Fibroblast of skin of scalp (primary cell): ENCODE results near the gene MRGPRG.

Experiments
- DNase-seq: peaks from one replicate; pipeline ENCODE4 v3.0.0-alpha.2; 2013

The MRGPRG gene

DNA sequence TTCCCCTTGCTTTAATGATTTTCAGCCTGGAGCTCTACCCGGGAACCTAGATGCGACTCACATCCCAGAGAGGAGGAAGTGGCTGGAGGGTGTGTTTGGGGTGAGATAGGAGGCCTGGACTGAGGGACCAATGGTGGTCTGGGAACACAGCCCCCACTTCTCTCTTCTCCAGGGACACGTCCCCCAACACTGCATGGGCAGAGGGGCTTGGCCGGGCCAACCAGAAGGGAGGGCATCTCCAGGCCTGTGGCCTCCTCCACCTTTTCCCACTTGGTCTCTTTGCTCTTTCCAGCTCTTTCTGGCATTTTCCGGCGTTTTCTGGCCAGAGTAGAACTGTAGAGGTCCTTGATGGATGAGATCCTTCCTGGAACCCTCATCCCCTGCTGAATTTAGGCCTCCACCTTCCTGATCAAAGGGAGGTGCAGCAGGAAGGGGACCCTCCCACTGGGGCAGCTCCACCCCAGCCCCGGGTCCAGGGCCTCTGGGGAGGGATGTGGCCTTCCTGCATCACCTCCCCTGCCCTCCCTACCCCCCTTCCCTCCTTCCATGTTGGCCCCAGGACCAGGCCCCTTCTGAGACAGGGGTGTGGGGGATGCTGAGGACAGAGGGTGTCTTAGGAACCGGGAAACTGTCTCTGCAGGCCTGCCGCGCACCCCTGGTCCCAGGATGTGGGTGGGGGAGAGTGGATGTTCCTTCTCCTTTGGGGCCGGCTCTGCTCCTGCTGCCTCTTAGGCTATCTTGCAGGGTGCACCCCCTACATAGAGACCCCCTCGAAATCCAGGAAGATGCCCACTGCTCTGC is 24.4 kb downstream of the MRGPRG start:
- no peak for DNase-seq

DNA sequence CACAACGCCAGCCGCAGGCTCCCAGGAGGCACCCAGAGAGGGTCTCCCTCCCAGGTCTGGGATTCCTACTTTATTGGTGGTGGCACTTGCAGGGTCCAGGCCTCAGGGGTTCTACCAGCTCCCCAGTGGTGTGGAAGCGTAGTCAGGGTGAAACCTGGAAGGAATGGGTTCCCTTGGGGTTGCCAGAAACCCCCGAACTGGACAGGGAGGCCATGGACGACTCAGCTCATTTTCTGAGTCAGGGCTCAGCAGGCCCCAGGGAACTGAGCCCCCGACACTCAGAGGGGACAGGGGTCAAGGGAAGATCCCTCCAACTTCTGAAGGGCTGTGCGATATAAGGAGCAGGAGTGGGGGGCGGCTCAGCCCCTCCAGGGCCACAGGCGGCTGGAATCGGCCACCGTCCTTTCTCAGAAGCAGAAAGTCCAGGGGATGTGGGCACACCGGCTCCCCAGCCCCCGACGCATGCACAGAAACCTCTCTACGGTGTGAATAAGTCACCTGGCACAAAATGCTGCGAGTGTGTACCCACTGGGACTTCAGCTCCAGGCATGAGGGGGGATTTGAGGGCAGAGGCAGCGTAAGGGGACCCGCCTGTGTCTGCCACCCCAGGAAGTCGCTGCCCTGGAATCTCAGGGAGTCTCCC is 25.1 kb downstream of the MRGPRG start:
- DNase-seq = no peak

DNA sequence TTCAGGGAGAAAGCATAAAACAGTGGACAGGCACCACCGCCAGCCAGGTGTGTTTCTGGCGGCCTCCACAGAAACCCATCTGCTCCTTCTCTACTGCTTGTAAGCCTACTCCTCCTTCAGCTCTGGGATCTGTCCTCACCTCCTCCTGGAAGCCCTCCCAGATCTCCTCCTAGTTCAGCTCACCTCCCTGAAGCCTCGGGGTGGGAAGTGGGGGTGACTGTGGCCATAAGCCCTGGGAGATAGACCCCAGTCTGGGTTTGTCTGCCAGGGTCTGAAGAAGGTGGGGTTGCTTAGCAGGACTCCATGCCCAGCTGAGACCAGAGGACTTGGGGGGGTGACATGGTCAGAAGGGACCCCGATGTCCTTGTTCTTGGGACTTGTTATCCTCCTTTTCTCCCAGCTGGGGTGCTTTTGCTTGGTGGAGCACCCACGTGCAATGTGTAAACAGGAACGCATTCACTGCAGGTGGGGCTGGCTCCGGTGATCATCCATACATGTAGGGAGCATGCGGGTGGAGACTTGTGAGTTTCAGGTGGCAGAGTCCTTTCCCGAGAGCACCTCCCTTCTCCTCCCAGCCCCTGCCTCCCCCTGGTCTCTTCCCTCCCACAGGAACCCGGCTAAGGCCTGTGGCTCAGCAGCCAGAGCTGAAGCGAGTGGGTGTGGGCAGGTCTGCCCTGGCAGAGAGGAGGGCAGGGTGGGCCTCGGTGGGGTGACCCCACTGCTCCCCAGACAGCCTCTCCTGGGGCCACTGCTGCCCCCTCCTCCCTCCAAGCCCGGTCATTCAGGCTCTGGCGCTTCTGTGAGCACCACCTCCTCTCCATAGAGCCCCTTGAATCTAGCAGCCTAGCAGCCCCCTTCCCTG is 25.9 kb downstream of the MRGPRG start:
- DNase-seq = no peak

DNA sequence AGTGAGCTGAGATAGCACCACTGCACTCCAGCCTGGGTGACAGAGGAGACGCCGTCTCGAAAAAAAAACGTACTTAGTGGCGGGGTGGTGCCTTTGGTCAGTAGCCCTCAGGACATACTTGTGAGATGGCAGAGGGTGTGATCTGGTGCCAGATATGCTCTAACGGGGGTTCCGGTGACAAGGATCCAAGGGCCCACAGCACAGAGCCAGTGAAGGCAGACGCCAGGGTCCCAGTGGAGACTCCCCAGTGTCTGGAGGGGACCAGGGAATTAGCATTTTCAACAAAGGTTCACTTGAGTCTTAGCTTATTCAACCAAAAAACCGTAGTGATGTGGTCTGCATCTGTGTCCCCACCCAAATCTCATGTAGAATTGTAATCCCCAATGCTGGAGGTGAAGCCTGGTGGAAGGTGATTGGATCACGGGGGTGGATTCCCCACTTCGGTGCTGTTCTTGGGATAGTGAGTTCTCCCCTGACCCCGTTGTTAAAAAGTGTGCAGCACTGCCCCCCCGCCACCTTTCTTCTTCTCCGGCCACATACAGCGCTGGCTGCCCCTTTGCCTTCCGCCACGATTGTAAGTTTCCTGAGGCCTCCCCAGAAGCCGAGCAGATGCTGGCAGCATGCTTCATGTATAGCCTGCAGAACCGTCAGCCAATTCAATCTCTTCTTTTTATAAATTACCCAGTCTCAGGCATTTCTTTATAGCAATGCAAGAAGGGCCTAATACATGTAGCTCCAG is 26.9 kb downstream of the MRGPRG start:
- no peak for DNase-seq

DNA sequence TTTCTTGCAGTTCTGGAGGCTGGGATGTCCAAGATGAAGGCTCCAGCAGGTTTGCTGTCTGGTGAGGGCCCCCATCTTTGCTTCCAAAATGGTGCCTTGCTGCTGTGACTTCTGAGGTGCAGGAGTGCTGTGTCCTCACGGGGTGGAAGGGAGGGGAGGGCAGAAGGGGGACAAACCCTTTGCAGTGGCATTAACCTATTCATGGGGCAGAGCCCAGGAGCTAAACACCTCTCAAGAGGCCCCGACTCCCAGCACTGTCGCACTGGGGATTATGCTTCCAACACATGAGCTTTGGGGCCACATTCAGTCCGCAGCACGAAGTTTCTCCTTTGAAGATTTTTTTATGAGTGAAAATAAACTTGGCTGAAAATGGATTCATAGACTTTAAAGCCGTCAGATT is 28.0 kb downstream of the MRGPRG start:
- no peak for DNase-seq

DNA sequence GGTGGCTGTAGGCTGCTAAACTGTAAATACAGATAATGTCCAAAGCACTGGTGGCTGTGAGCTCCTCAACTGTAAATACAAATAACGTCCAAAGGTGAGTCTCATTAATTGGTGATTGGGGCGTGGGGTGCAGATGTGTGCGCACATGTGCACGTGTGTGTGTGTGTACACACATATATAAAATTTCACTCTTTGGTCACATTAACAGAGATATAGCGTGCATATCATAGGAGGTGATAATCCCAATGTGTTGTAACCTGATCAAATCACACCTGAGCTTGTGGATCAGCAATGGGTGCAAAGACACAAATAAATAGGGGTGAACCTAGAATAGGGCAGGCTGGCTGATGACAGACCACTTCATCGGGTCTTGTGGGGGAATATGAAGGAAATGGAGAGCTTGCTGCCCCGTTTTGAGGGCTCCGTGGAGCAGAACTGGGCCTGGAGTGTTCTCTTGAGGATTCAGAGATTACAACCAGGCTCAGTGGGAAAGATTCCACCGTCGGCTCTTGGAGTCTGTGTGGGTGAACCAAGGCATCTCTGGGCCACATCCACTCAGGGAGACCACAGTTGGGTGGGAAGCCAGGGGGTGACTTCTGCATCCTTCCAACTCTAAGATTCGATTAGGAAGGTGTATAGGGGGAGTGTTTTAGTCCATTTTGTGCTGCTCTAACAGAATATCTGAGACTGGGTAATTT is 28.6 kb downstream of the MRGPRG start:
- no peak for DNase-seq

DNA sequence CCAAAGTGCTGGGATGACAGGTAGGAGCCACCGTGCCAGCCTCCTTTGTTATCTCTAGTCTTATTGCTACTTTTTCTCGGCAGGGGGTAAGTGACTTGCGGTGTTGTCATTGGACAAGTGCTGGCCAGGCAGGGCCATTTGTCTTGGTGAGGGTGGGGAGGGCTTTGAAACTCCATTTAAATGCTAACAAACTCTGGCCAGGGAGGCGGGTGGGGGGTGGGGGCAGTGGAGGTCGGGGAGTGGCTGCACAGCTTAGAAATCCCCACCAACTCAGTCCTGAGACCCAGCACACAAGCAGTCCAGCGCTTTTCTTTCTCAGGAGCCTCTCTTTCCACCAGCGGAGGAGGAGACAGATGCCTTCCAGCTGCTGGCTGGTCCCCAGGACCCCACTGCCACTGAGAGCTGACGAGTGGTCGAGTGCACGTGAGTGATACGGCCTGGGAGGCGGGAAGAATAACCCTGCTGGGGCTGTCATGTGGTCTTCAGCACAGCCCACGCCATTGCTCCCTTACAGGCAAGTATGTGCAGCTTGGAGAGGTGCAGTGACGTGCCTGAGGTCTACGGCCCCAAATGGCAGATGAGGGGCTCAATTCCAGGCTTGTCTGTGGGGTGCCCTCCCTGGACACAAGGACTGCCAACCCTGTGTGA is 29.3 kb downstream of the MRGPRG start:
- no peak for DNase-seq

DNA sequence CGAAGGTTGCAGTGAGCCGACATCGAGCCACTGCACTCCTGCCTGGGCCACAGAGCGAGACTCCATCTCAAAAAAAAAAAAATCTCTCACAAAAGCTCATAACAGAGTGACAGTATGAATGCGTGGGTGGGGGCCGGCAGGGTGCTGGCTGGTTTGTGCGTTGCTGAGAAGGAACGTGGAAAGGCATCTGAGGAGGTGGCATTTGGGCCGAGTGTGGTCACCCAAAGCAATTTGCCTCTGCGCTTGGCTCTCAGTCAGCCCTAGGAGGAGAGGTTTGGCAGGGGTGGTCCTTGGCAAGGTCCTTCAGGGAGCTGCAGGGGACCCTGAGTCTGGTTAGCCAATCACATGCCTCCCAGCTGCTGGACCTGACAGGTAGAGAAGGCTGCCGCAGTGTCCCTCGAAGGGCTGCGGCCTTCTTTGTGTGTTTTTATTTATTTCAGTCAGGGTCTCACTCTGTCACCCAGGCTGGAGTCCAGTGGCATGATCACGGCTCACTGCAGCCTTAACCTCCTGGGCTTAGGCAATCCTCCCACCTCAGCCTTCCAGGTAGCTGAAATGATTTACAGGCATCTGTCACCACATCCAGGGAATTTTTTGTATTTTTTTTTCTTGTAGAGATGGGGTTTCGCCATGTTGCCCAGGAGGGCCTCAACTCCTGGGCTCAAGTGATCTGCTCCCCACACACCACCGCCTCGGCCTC is 30.0 kb downstream of the MRGPRG start:
- no peak for DNase-seq

DNA sequence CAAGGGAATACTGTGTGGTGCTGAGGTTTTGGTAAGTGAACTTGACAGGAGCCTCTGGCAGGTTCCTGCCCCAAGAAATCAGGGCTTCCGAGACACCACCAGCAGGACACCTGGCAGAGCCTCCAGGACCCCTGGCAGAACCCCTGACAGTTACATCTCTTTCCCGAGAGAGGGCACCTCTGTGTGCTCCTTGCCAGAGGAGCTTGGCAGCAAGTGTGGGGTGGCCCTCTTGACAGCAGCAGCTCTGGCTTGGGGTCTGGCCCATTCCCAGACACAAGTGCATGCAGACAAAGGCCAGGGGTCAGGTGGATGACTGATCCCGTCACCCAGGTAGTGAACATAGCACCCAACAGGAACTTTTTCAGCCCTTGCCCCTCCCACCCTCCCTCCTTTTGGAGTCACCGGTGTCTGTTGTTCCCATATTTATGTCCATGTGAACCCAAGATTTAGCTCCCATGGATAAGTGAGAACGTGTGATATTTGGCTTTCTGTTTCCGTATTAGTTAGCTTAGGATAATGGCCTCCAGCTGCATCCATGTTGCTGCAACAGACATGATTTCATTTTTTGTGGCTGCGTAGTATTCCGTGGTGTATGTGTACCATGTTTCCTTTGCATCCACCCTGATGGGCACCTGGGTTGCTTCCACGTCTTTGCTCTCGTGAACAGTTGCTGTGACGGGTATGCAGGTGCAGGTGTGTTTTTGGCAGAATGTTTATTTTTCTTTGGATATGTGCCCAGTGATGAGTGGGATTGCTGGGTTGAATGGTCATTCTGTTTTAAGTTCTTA is 32.3 kb downstream of the MRGPRG start:
- no peak for DNase-seq

DNA sequence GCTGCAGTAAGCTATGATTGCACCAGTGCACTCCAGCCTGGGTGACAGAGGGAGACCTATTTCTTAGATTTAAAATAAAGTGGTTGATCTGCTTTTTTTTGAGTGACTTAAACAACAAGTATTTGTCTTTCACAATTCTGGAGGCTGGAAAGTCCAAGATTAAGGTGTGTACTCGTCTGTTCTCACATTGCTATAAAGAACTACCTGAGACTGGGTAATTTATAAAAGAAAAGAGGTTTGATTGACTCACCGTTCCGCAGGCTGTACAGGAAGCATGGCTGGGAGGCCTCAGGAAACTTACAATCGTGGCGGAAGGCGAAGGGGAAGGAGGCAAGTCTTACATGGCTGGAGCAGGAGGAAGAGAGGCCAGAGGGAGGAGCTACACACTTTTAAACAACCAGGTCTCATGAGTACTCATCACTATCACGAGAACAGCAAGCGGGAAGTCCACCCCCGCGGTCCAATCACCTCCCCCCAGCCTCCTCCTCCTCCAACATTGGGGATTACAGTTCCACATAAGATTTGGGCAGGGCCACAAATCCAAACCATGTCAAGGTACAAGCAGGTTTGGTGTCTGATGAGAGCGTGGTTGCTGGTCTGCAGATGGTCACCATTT is 33.8 kb downstream of the MRGPRG start:
- no peak for DNase-seq

DNA sequence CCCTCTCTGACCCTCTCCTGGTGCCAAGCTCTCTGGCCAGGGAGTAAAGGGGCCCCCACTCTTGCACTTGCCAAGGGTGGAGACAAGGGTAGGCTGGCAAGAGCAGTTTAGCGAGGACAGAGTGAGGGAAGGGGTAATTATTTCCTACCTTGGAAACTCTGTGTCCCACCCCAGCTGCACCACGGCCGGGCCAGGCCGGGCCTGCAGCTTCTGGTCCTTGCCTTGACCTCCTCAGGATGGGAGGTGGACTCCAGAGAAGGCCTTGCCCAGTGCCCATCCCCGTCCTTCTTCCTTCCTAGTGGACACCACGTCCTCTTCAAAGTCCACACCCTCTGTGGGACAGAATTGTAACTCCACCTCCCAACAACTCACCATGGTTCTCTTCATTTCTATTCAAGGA is 35.1 kb downstream of the MRGPRG start:
- DNase-seq = no peak

DNA sequence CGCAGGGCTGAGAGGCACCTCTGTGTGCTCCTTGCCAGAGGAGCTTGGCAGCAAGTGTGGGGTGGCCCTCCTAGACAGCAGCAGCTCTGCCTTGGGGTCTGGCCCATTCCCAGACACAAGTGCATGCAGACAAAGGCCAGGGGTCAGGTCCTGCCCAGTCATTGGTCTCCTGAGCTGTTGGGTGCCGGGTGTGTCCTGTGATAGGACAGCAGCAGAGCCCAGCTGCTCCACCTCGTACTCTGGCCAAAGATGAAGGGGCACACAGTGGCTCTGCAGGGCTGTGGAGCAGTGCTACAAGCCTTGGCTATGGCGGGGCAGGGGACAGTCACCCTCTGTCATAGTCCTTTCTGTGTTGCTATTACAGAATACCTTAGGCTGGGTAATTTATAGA is 36.2 kb downstream of the MRGPRG start:
- no peak for DNase-seq

DNA sequence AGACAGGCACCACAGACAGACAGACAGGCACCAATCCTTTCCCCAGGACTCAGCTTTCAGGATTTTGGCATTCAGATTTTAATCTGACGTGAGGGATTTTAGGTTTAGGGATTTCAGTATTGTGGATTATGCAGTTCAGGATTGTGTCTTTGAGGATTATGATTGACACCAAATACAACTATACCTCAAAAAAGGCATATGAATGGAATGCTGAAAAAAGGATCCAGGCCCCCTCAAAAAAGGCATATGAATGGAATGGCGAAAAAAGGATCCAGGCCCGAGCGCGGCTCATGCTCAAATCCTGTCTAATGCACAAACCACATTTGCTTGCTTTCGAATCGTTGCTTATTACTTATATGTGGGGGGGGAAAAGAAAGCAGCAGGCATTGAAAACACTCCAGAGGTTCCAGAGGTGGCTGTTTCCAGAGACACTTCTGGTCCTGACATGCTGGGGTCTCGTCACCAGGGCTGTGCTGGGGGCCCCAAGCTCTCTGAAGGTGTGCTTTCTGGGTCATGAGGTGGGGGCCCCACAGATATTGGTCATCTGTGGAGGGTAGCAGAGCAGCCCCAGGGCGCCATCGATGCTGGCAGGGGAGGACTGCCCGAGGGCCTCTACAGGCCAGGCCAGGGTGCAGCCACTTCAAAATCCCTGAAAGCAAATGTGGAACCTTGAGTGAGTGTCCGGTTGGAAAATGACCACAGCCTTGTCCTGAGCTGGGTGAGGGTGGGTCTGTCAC is 36.7 kb downstream of the MRGPRG start:
- DNase-seq = no peak

DNA sequence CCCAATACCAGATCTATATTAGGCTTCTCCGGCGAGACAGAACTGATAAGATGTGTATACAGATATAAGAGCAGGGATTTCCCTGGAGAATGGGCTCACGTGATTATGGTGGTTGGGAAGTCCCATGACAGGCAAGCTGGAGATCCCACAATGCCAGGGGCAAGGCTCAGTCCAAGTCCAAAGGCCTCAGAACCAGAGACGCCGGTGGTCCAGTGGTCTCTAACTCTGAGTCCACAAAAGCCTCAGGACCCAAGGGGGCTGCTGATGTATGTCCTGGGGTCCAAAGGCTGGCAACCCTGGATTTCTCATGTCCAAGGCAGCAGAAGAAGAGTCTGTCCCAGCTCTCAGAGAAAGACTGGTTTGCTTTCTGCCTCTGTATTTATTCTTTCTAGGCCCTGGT is 37.7 kb downstream of the MRGPRG start:
- DNase-seq = no peak

DNA sequence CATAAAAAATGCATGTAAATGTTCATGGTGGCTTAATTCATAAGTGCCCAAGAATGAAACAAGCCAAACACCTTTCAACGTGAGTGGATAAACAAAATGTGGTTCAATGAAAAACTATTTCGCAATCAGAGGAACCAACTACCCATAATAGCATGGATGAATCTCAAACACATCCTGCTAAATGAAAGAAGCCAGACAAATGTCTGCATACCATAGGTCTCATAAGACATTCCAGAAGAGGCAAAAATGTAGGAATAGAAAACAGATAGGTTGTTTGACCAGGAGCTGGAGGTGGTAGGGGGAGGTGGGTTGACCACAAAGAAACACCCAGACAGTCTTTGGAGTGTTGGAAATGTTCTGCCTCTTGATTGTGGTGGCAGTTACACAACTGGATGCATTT is 40.3 kb downstream of the MRGPRG start:
- peak; percentile 63 for DNase-seq

DNA sequence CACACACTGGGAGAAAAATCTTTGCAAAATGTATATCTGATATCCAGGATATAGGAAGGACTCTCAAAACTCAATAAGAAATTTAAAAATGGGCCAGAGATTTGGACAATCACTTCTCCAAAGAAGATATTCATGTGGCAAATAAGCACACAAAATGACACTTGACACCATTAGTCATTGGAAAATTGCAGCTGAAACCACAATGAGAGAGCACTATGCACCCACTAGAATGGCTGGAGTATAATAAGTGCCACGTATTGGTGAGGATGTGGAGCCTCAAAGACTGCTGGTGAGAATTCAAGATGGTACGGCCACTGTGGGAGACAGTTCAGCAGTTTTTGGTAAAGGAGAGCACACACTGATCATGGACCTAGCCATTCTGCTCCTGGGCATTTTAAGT is 40.7 kb downstream of the MRGPRG start:
- DNase-seq = peak; percentile 40

DNA sequence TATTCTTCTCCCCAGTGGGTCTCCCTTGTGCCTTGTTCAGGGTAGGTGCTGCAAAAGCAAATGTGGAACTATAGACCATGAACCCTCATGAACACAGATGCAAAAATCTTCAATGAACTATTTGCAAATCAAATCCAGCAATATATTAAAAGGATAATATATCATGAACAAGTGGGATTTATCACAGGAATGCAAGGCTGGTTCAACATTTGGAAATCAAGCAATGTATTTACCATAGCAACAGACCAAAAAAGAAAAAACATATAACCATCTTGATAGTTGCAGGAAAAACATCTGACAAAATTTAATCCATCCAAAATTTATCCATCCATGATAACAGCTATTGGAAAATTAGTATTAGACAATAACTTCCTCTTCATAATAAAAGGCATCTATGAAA is 42.1 kb downstream of the MRGPRG start:
- no peak for DNase-seq

DNA sequence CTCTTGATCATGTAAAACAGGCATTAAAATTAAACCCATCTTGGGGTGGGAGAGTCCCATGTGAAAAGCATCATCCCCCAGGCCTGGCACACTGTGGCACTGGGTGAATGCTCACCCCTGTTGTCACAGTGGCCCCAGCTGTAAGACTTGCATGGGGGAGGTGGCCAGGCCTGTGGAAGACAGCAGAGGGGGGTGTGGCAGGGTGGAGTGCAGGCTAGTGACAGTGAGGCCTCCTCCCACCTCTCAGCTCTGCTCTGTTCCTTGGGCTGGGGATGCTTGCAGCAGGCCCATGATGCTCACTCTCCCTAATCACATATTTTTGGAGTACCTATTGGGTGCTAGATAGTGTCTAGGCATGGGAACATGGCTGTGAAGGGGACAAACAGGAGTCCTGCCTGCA is 43.4 kb downstream of the MRGPRG start:
- DNase-seq = no peak

DNA sequence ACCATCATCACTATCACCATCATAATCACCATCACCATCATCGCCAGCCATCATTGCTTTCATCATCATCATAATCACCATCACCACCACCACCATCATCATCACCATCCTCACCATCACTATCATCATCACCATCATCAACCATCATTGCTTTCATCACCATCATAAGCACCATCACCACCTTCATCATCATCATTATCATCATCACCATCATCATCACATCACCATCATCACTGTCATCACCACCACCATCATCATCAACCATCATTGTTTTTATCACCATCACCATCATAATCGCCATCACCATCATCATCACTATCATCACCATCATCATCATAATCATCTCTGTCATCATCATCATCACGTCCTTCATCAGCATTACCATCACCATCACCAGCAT is 44.2 kb downstream of the MRGPRG start:
- no peak for DNase-seq
